ENCODE results near the gene ITM2A.

DNA sequence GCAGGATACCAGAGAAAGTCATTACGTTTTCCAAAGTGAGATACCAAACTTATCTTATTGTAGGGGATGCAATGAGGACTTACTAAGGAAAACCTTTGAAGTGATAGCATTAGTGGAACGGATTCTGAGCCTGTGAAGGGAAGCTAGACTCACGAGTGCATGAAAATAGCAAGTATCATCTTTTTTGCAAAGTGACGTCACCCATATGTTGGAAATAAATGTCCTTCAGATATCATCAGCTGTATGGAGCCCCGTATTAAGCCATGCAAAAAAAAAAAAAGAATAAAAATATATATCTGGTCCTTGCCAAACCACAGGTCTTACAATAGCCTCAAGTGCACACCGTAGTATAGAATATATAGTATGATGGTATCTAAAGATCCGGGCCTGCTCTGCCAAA is 46.8 kb upstream of the ITM2A start:
- TF ChIP-seq POLR2A (IDR thresholded peaks at IDR 0.05; ENCODE audit: low read depth, low read length) = no peak
- TF ChIP-seq, protein P1, sequence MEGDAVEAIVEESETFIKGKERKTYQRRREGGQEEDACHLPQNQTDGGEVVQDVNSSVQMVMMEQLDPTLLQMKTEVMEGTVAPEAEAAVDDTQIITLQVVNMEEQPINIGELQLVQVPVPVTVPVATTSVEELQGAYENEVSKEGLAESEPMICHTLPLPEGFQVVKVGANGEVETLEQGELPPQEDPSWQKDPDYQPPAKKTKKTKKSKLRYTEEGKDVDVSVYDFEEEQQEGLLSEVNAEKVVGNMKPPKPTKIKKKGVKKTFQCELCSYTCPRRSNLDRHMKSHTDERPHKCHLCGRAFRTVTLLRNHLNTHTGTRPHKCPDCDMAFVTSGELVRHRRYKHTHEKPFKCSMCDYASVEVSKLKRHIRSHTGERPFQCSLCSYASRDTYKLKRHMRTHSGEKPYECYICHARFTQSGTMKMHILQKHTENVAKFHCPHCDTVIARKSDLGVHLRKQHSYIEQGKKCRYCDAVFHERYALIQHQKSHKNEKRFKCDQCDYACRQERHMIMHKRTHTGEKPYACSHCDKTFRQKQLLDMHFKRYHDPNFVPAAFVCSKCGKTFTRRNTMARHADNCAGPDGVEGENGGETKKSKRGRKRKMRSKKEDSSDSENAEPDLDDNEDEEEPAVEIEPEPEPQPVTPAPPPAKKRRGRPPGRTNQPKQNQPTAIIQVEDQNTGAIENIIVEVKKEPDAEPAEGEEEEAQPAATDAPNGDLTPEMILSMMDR (conservative IDR thresholded peaks at IDR 0.05; ENCODE audit: low read depth, low read length) = no peak

All from IMR-90 (cell line).